H1 (cell line): Measurements from ENCODE around the gene GP9. TPM values are rescaled to one million over a fixed set of nuclear protein-coding genes. Genes with fewer than 3 reads are reported as not detected.

ENCODE experiments used
- CTCF ChIA-PET: fragments of 300-600 bp; sonication (Branson Sonifier 250); formaldehyde crosslinking; loops from one replicate; lab custom pipeline; 2021; ENCODE audit not compliant: partially characterized antibody; lab: Charles Lee
- POLR2A ChIA-PET: fragments of 300-600 bp; sonication (Branson Sonifier 250); formaldehyde crosslinking; loops from one replicate; lab custom pipeline; 2021; ENCODE audit warnings: inconsistent platforms; ENCODE audit not compliant: partially characterized antibody; lab: Charles Lee
- DNase-seq, 2 experiments: peaks; one replicate each; pipeline versions ENCODE4 v3.0.0 to v3.0.0-alpha.2; 2010 to 2022; ENCODE audit warnings: low spot score in 2 of 2, low read depth in 1 of 2, mixed read lengths in 1 of 2
- FAIRE-seq: peaks from 2 replicates; lab custom pipeline; 2011; peaks lifted over from hg19 to GRCh38; lab: Jason Lieb, UNC
- H2AFZ ChIP-seq: 2 replicates; pipeline ENCODE4 v1.8.1; 2012; ENCODE audit warnings: low read length, inconsistent platforms
- H2AK5ac ChIP-seq: 2 replicates; pipeline ENCODE4 v1.6.1; 2013; ENCODE audit warnings: low read depth, low read length
- H2BK120ac ChIP-seq: replicated peaks from 2 replicates; pipeline ENCODE3; 2013; ENCODE audit warnings: low read depth, low read length, inconsistent platforms
- H2BK12ac ChIP-seq: 2 replicates; pipeline ENCODE4 v1.6.1; 2013; ENCODE audit warnings: low read depth, low read length
- H2BK15ac ChIP-seq: 2 replicates; pipeline ENCODE4 v1.6.1; 2013; ENCODE audit warnings: low read length
- H2BK20ac ChIP-seq: 2 replicates; pipeline ENCODE4 v1.6.1; 2013; ENCODE audit warnings: low read length
- H2BK5ac ChIP-seq: 2 replicates; pipeline ENCODE4 v1.6.1; 2013; ENCODE audit warnings: low read depth, low read length
- H3K14ac ChIP-seq: 2 replicates; pipeline ENCODE4 v1.6.1; 2013; ENCODE audit warnings: inconsistent platforms; ENCODE audit not compliant: insufficient read length
- H3K18ac ChIP-seq: 2 replicates; pipeline ENCODE4 v1.6.1; 2013; ENCODE audit warnings: low read length; ENCODE audit errors: extremely low read depth
- H3K23ac ChIP-seq: 2 replicates; pipeline ENCODE4 v1.6.1; 2013; ENCODE audit warnings: inconsistent platforms; ENCODE audit not compliant: insufficient read length
- H3K23me2 ChIP-seq: 2 replicates; pipeline ENCODE4 v1.6.1; 2013; ENCODE audit warnings: low read depth, low read length
- H3K27ac ChIP-seq: 2 replicates; pipeline ENCODE4 v1.6.1; 2011; ENCODE audit warnings: low read depth, low read length, inconsistent platforms
- H3K27me3 ChIP-seq, 4 experiments: replicated peaks in 1 of 4; 1 replicate in 1 of 4; 2 replicates in 3 of 4; pipeline versions ENCODE4 v1.6.1 to v1.8.1; 2011 to 2013; ENCODE audit warnings: low read length in 3 of 4, mild to moderate bottlenecking in 3 of 4, inconsistent platforms in 2 of 4, mixed read lengths in 2 of 4, moderate library complexity in 1 of 4; ENCODE audit not compliant: control insufficient read depth in 3 of 4, insufficient read depth in 3 of 4; ENCODE audit errors: extremely low read depth in 1 of 4
- H3K36me3 ChIP-seq, 4 experiments: 2 replicates each; pipeline versions ENCODE4 v1.6.1 to v1.8.1; 2011 to 2013; ENCODE audit warnings: mild to moderate bottlenecking in 4 of 4, low read length in 3 of 4, moderate library complexity in 2 of 4, control low read depth in 1 of 4, inconsistent platforms in 1 of 4; ENCODE audit not compliant: insufficient read depth in 4 of 4, control insufficient read depth in 2 of 4
- H3K4ac ChIP-seq: replicated peaks from 2 replicates; pipeline ENCODE3; 2013; ENCODE audit warnings: low read length, low read depth, mixed read lengths, inconsistent platforms; ENCODE audit not compliant: insufficient read length
- H3K4me1 ChIP-seq, 4 experiments: replicated peaks in 1 of 4; 1 replicate in 1 of 4; 2 replicates in 3 of 4; pipeline versions ENCODE4 v1.6.1 to v1.8.1; 2011 to 2013; ENCODE audit warnings: low read length in 3 of 4, inconsistent platforms in 2 of 4, mixed read lengths in 1 of 4; ENCODE audit not compliant: insufficient read depth in 4 of 4, control insufficient read depth in 3 of 4
- H3K4me2 ChIP-seq, 2 experiments: 2 replicates each; pipeline versions ENCODE4 v1.6.1 to v1.8.1; 2011 to 2013; ENCODE audit warnings: low read depth in 2 of 2, low read length in 2 of 2, control low read depth in 1 of 2, inconsistent platforms in 1 of 2, mild to moderate bottlenecking in 1 of 2; ENCODE audit not compliant: insufficient read depth in 1 of 2
- H3K4me3 ChIP-seq, 4 experiments: fragments of 200-600, 300-600 bp in 1 of 4; sonication (generic), shearing (Covaris generic), sonication (Bioruptor Twin) in 1 of 4; 2 replicates each; pipeline versions ENCODE4 v1.5.1 to v1.8.1; 2011 to 2016; ENCODE audit warnings: low read length in 4 of 4, low read depth in 3 of 4, control low read depth in 2 of 4, inconsistent platforms in 2 of 4, mild to moderate bottlenecking in 2 of 4, mixed read lengths in 1 of 4, moderate library complexity in 1 of 4; ENCODE audit not compliant: insufficient read depth in 2 of 4; ENCODE audit errors: extremely low read depth in 1 of 4
- H3K56ac ChIP-seq: replicated peaks from 2 replicates; pipeline ENCODE3; 2013; ENCODE audit warnings: low read depth, mild to moderate bottlenecking, mixed read lengths, low read length, inconsistent platforms; ENCODE audit not compliant: insufficient read length
- H3K79me1 ChIP-seq: 2 replicates; pipeline ENCODE4 v1.6.1; 2013; ENCODE audit warnings: low read depth, low read length, control low read depth
- H3K79me2 ChIP-seq, 2 experiments: 2 replicates each; pipeline versions ENCODE4 v1.6.1 to v1.8.1; 2012 to 2013; ENCODE audit warnings: low read length in 2 of 2, mild to moderate bottlenecking in 2 of 2, inconsistent platforms in 1 of 2; ENCODE audit not compliant: insufficient read depth in 2 of 2, control insufficient read depth in 1 of 2
- H3K9ac ChIP-seq, 4 experiments: replicated peaks in 1 of 4; 1 replicate in 1 of 4; 2 replicates in 3 of 4; pipeline versions ENCODE4 v1.6.1 to v1.8.1; 2011 to 2013; ENCODE audit warnings: low read depth in 3 of 4, low read length in 3 of 4, control low read depth in 2 of 4, mild to moderate bottlenecking in 2 of 4, moderate library complexity in 2 of 4, inconsistent platforms in 1 of 4; ENCODE audit errors: extremely low read depth in 1 of 4
- H3K9me3 ChIP-seq, 2 experiments: 2 replicates each; pipeline versions ENCODE4 v1.6.1 to v1.8.1; 2012 to 2013; ENCODE audit warnings: mild to moderate bottlenecking in 2 of 2, moderate library complexity in 2 of 2, control low read depth in 1 of 2, inconsistent platforms in 1 of 2, low read depth in 1 of 2, low read length in 1 of 2, mixed read lengths in 1 of 2; ENCODE audit not compliant: insufficient read depth in 2 of 2
- H4K20me1 ChIP-seq, 2 experiments: replicated peaks in 1 of 2; 2 replicates each; pipeline versions ENCODE3 to v1.8.1; 2011 to 2013; ENCODE audit warnings: inconsistent platforms in 2 of 2, low read length in 2 of 2, mild to moderate bottlenecking in 1 of 2; ENCODE audit not compliant: insufficient read depth in 2 of 2, control insufficient read depth in 1 of 2
- H4K5ac ChIP-seq: 2 replicates; pipeline ENCODE4 v1.6.1; 2013; ENCODE audit warnings: low read length, low read depth, mixed read lengths, inconsistent platforms; ENCODE audit not compliant: insufficient read length
- H4K8ac ChIP-seq: 2 replicates; pipeline ENCODE4 v1.8.0; 2013; ENCODE audit warnings: mild to moderate bottlenecking, moderate library complexity, low read length, inconsistent platforms; ENCODE audit not compliant: insufficient read depth; ENCODE audit errors: extremely low read depth
- H4K91ac ChIP-seq: replicated peaks from 2 replicates; pipeline ENCODE3; 2013; ENCODE audit warnings: low read length, mixed read lengths, inconsistent platforms; ENCODE audit not compliant: insufficient read length
- ASH2L ChIP-seq: fragments of 200-600, 300-600 bp; sonication (generic); IDR thresholded peaks from one replicate; pipeline ENCODE4 v1.7.1; 2017; ENCODE audit warnings: low read length
- BCL11A ChIP-seq, 2 experiments: IDR thresholded peaks; one replicate each; pipeline ENCODE4 v1.6.1; 2011; ENCODE audit warnings: low read depth in 2 of 2, low read length in 2 of 2, mild to moderate bottlenecking in 2 of 2
- CBX5 ChIP-seq: fragments of 300-800, 300-1000 bp; sonication (generic); IDR thresholded peaks from 2 replicates; pipeline ENCODE4 v1.7.1; 2016; ENCODE audit warnings: antibody characterized with exemption, low read length, low read depth
- CBX8 ChIP-seq: fragments of 300-800, 300-1000 bp; sonication (generic); IDR thresholded peaks from 2 replicates; pipeline ENCODE4 v1.7.1; 2016; ENCODE audit warnings: low read depth, low read length, borderline replicate concordance
- CTBP2 ChIP-seq: IDR thresholded peaks from 2 replicates; pipeline ENCODE4 v1.7.0; 2011; ENCODE audit warnings: borderline replicate concordance, mild to moderate bottlenecking, moderate library complexity, mixed read lengths, low read length; ENCODE audit not compliant: insufficient read depth, insufficient read length
- HDAC6 ChIP-seq: IDR thresholded peaks from one replicate; pipeline ENCODE4 v1.7.1; 2012; ENCODE audit warnings: low read depth, mild to moderate bottlenecking, inconsistent platforms, low read length, moderate library complexity
- JUND ChIP-seq: IDR thresholded peaks from 2 replicates; pipeline ENCODE4 v1.6.1; 2011; ENCODE audit warnings: mild to moderate bottlenecking, improper control_type of control experiment, low read length
- MAFK ChIP-seq: IDR thresholded peaks from 2 replicates; pipeline ENCODE4 v1.6.1; 2012; ENCODE audit warnings: low read depth, mild to moderate bottlenecking, improper control_type of control experiment, low read length
- SP2 ChIP-seq: IDR thresholded peaks from 2 replicates; pipeline ENCODE4 v1.6.1; 2012; ENCODE audit warnings: mild to moderate bottlenecking, low read length, inconsistent platforms
- TBP ChIP-seq: IDR thresholded peaks from 2 replicates; pipeline ENCODE4 v1.6.1; 2011; ENCODE audit warnings: low read depth, low read length, improper control_type of control experiment
- TCF12 ChIP-seq: IDR thresholded peaks from 2 replicates; pipeline ENCODE4 v1.6.1; 2011; ENCODE audit warnings: low read depth, mild to moderate bottlenecking, low read length
- YY1 ChIP-seq: IDR thresholded peaks from 2 replicates; pipeline ENCODE4 v1.6.1; 2011; ENCODE audit warnings: low read depth, mild to moderate bottlenecking, low read length
- WGBS, 2 experiments: shearing (Covaris generic) in 1 of 2; methylation state at CpG; one replicate each; pipeline versions ENCODE4 v1.1.6 to v1.1.7; 2013 to 2015; ENCODE audit warnings: low lambda C conversion rate in 2 of 2, mixed read lengths in 2 of 2, inconsistent platforms in 1 of 2, low coverage in 1 of 2, missing lambda C conversion rate in 1 of 2; ENCODE audit not compliant: insufficient replicate concordance in 2 of 2, insufficient coverage in 1 of 2, insufficient read length in 1 of 2; ENCODE audit errors: extremely low coverage in 1 of 2, missing lambda C conversion rate in 1 of 2; 5-methylcytosine and 5-hydroxymethylcytosine counted together
- polyA plus RNA-seq, 7 experiments: library from polyadenylated mRNA; depleted of rRNA in 3 of 7; stranded (reverse) in 5 of 7; unstranded in 2 of 7; fragments of >200 nt in 5 of 7; fragments of 200-250 nt in 2 of 7; gene quantifications; 1 replicate in 5 of 7; 2 replicates in 1 of 7; 4 replicates in 1 of 7; pipeline versions ENCODE4 v1.2.1 to v1.2.3, GENCODE V29; 2011 to 2013; ENCODE audit warnings: missing spikeins in 2 of 7, mixed read lengths in 2 of 7
- total RNA-seq: library from RNA; stranded (reverse); fragmentation: NEBNext Ultra II Directional; extraction: Animal tissue kit (Norgen Biotek cat#: 25700); gene quantifications from 2 replicates; pipeline ENCODE4 v1.2.1, GENCODE V29; 2021
- TF ChIP-seq, protein P1 (sequence below): IDR thresholded peaks from 2 replicates; pipeline ENCODE4 v1.6.1; 2012; ENCODE audit warnings: inconsistent platforms

Gene GP9
- total and polyA plus RNA-seq, 2 of the 8 experiments (the other 6 are each of a cell fraction or from before 2014, with no cell fraction given), result not detected

DNA sequence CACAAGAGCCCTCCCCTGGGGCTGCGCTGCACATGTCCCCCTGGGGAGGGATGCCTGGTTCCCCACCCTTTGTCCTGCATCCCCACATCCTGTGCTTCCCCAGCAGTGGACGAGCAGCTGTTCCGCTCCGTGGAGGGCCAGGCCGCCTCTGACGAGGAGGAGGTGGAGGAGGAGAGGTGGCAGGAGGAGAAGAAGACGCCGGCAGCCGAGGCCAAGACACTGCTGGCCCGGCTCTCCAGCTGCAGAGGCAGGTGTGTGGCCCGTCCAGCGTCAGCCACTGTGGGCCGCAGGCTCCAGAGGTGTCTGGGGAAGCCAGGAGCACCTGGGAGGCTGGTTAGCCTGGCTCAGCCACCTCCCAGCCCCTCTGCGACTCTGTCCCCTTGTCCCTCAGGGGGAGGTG is 27.9 kb upstream of the GP9 start:
- no peak for TF ChIP-seq MAFK
- no peak for TF ChIP-seq CBX5
- TF ChIP-seq HDAC6, result no peak
- no peak for TF ChIP-seq YY1
- no peak for TF ChIP-seq BCL11A (IDR thresholded peaks at IDR 0.05; ENCODE audit: low read depth in 2 of 2, low read length in 2 of 2)
- no peak for TF ChIP-seq SP2
- no peak for TF ChIP-seq CTBP2
- TF ChIP-seq CBX8, result no peak
- TF ChIP-seq TCF12, result no peak
- TF ChIP-seq, protein P1, sequence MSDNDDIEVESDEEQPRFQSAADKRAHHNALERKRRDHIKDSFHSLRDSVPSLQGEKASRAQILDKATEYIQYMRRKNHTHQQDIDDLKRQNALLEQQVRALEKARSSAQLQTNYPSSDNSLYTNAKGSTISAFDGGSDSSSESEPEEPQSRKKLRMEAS, result no peak
- TF ChIP-seq ASH2L, result no peak
- TF ChIP-seq TBP, result no peak
- TF ChIP-seq JUND, result no peak
- H2BK120ac ChIP-seq, result no peak overlapping the region
- H3K23me2 ChIP-seq, result no peaks in the 10 kb centered on the region
- no peaks in the 10 kb centered on the region for H3K79me2 ChIP-seq
- DNase-seq (no peak), FAIRE-seq (no peak)
- no peak overlapping the region for H3K4me3 ChIP-seq
- no peak overlapping the region for H3K9ac ChIP-seq
- no peak overlapping the region for H2BK5ac ChIP-seq
- H3K9me3 ChIP-seq, result no peaks in the 10 kb centered on the region
- H4K20me1 ChIP-seq, result no peaks in the 10 kb centered on the region
- no peak overlapping the region for H2AK5ac ChIP-seq
- H3K79me1 ChIP-seq, result no peaks in the 10 kb centered on the region
- no peaks in the 10 kb centered on the region for H3K4me1 ChIP-seq
- no peaks in the 10 kb centered on the region for H3K36me3 ChIP-seq
- H3K23ac ChIP-seq, result no peak overlapping the region
- POLR2A ChIA-PET, result no interaction called here
- H2BK15ac ChIP-seq, result no peak overlapping the region
- no peaks in the 10 kb centered on the region for H3K27me3 ChIP-seq
- no peak overlapping the region for H2AFZ ChIP-seq
- H2BK12ac ChIP-seq, result no peak overlapping the region
- no peak overlapping the region; the same call in 1 of the 2 replicates for H4K8ac ChIP-seq
- no peak overlapping the region for H3K14ac ChIP-seq
- no peak overlapping the region for H2BK20ac ChIP-seq
- no peak overlapping the region for H3K4me2 ChIP-seq
- CTCF ChIA-PET, result interaction anchor here (0.8 to 5.7 kb wide), 4 partner anchors 10 to 62 kb away, joined by 3 to 28 read pairs (median 5); no protein-coding TSS in a partner anchor
- no peak overlapping the region for H3K27ac ChIP-seq
- H4K5ac ChIP-seq, result no peak overlapping the region
- H4K91ac ChIP-seq, result no peak overlapping the region
- H3K56ac ChIP-seq, result no peak overlapping the region
- no peak overlapping the region for H3K18ac ChIP-seq
- WGBS, 2 experiments, result 86% methylated on average over 12 of the region's 14 CpGs; no CpG with 5 or more reads in 1 of the 2 experiments
- H3K4ac ChIP-seq, result no peak overlapping the region
